ENCODE results near the gene MTUS2. TPM values are rescaled to one million over a fixed set of nuclear protein-coding genes. Genes with fewer than 3 reads are reported as not detected.

The MTUS2 gene
- total RNA-seq, 1 experiment from 2014 or later, result 0.11 TPM

DNA sequence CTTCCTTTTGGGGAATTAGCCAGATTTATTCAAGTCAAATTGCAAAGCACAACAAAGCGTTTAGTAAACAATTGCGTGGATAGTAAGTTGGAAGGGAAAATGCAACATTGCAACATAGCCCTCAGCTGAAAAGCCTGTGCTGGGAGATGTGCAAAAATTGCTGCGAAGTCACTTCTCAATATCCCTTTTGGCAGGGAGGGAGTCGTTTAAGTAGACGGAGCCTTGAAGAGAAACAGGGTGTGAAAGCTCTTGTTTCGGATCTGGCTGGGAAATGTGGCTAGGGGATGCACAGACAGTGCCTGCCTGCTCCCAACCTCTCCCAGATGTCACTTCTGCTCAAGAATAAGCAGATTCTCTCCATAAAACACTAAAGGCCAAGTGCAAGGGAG, 718.5 kb downstream of the MTUS2 start:
- no peak overlapping the region for H3K4me3 ChIP-seq (ENCODE audit: low read depth, low read length, poor library complexity, severe bottlenecking)
- no peaks in the 10 kb centered on the region for H3K27me3 ChIP-seq (replicated peaks; ENCODE audit: insufficient read depth, low read depth, low read length, poor library complexity)
- BruUV-seq (replicated peaks), result no TSS peak
- TF ChIP-seq EZH2 (IDR thresholded peaks at IDR 0.05; ENCODE audit: borderline replicate concordance, low read depth, low read length, poor library complexity, severe bottlenecking) (no peak), CTCF (conservative IDR thresholded peaks at IDR 0.05; ENCODE audit: low read depth, low read length) (no peak)
- ChIA-PET CTCF (no interaction called here), POLR2A (ENCODE audit: low non-redundant PET) (interaction anchor here (0.6 kb wide), 1 partner anchor 1261 kb away, joined by 7 read pairs; no protein-coding TSS in a partner anchor)
- peaks cover 22% of the 10 kb centered on the region for H3K36me3 ChIP-seq (ENCODE audit: insufficient read depth, low read length, poor library complexity, severe bottlenecking)
- no peaks in the 10 kb centered on the region for H3K9me3 ChIP-seq (ENCODE audit: low read depth, low read length, poor library complexity, severe bottlenecking)
- intact Hi-C loops (cut with micrococcal nuclease; ENCODE audit: unreplicated experiment), result no loop called here
- no peak overlapping the region for H3K27ac ChIP-seq (ENCODE audit: low read depth, low read length, poor library complexity, severe bottlenecking)
- peaks cover 19% of the 10 kb centered on the region for H3K4me1 ChIP-seq (ENCODE audit: insufficient read depth, low read length, poor library complexity, severe bottlenecking)
- DNase-seq (ENCODE audit: low spot score), result no peak

DNA sequence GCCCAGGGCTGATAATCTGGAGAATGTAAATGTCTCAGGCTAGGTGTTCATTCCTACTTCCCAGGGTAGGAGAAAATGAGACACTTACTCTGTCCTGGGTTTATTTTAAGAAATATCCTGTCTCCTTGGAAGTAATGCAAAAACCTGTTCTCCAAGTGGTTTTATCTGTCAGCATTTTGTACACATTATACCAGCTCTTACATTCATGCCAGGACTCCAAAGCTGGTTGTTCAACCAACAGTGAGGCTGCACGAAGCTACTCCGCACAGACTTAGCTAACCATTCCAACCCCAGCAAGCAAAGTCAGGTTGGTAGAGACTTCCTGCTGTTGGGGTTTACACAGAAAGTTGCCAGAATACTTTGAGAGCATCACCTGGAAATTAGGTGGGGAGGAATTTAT, 719.7 kb downstream of the MTUS2 start:
- no peak for DNase-seq (ENCODE audit: low spot score)
- Histone ChIP-seq H3K9me3 (ENCODE audit: low read depth, low read length, poor library complexity, severe bottlenecking) (no peaks in the 10 kb centered on the region), H3K36me3 (ENCODE audit: insufficient read depth, low read length, poor library complexity, severe bottlenecking) (peaks cover 12% of the 10 kb centered on the region), H3K4me1 (ENCODE audit: insufficient read depth, low read length, poor library complexity, severe bottlenecking) (peaks cover 19% of the 10 kb centered on the region), H3K27me3 (replicated peaks; ENCODE audit: insufficient read depth, low read depth, low read length, poor library complexity) (no peaks in the 10 kb centered on the region), H3K27ac (ENCODE audit: low read depth, low read length, poor library complexity, severe bottlenecking) (no peak overlapping the region), H3K4me3 (ENCODE audit: low read depth, low read length, poor library complexity, severe bottlenecking) (no peak overlapping the region)
- no peak for TF ChIP-seq CTCF (conservative IDR thresholded peaks at IDR 0.05; ENCODE audit: low read depth, low read length)
- no peak for TF ChIP-seq EZH2 (IDR thresholded peaks at IDR 0.05; ENCODE audit: borderline replicate concordance, low read depth, low read length, poor library complexity, severe bottlenecking)
- BruUV-seq (replicated peaks), result no TSS peak
- intact Hi-C loops (cut with micrococcal nuclease; ENCODE audit: unreplicated experiment), result no loop called here
- POLR2A ChIA-PET (ENCODE audit: low non-redundant PET), result no interaction called here
- CTCF ChIA-PET, result no interaction called here

DNA sequence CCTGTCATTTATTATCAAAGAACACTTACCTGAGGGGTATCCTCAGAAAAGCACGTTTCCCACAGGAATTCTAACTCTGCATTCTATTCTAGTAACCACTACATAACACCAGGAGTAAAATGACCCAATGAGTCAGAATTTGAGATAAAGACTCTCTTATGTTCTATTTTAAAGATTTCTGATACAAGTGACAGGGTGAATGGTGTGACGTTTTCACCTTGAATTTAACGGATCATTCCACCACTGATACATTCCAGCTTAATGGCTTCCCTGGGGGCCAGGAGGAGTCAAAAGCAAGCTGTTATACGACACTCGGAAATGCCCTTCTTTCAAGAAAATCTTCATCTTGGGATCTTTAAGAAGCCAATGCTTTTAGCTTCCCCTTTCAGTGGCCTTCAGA, 720.2 kb downstream of the MTUS2 start:
- H3K27ac ChIP-seq (ENCODE audit: low read depth, low read length, poor library complexity, severe bottlenecking), result no peak overlapping the region
- TF ChIP-seq EZH2 (IDR thresholded peaks at IDR 0.05; ENCODE audit: borderline replicate concordance, low read depth, low read length, poor library complexity, severe bottlenecking), result no peak
- no peak for DNase-seq (ENCODE audit: low spot score)
- intact Hi-C loops (cut with micrococcal nuclease; ENCODE audit: unreplicated experiment), result no loop called here
- H3K9me3 ChIP-seq (ENCODE audit: low read depth, low read length, poor library complexity, severe bottlenecking), result no peaks in the 10 kb centered on the region
- no peaks in the 10 kb centered on the region for H3K27me3 ChIP-seq (replicated peaks; ENCODE audit: insufficient read depth, low read depth, low read length, poor library complexity)
- peaks cover 18% of the 10 kb centered on the region for H3K4me1 ChIP-seq (ENCODE audit: insufficient read depth, low read length, poor library complexity, severe bottlenecking)
- no peak overlapping the region for H3K4me3 ChIP-seq (ENCODE audit: low read depth, low read length, poor library complexity, severe bottlenecking)
- CTCF ChIA-PET, result no interaction called here
- no TSS peak for BruUV-seq (replicated peaks)
- H3K36me3 ChIP-seq (ENCODE audit: insufficient read depth, low read length, poor library complexity, severe bottlenecking), result peaks cover 7% of the 10 kb centered on the region
- POLR2A ChIA-PET (ENCODE audit: low non-redundant PET), result no interaction called here

- intact Hi-C loops (cut with micrococcal nuclease; ENCODE audit: unreplicated experiment), result no loop called here
- CTCF ChIA-PET, result no interaction called here
- no TSS peak for BruUV-seq (replicated peaks)
- peaks cover 2% of the 10 kb centered on the region for H3K36me3 ChIP-seq (ENCODE audit: insufficient read depth, low read length, poor library complexity, severe bottlenecking)
- TF ChIP-seq EZH2 (IDR thresholded peaks at IDR 0.05; ENCODE audit: borderline replicate concordance, low read depth, low read length, poor library complexity, severe bottlenecking), result no peak
- TF ChIP-seq CTCF (conservative IDR thresholded peaks at IDR 0.05; ENCODE audit: low read depth, low read length), result no peak
- no peak for DNase-seq (ENCODE audit: low spot score)
- POLR2A ChIA-PET (ENCODE audit: low non-redundant PET), result no interaction called here
- H3K4me1 ChIP-seq (ENCODE audit: insufficient read depth, low read length, poor library complexity, severe bottlenecking), result peaks cover 14% of the 10 kb centered on the region
- H3K4me3 ChIP-seq (ENCODE audit: low read depth, low read length, poor library complexity, severe bottlenecking), result no peak overlapping the region
- no peak overlapping the region for H3K27ac ChIP-seq (ENCODE audit: low read depth, low read length, poor library complexity, severe bottlenecking)
- no peaks in the 10 kb centered on the region for H3K9me3 ChIP-seq (ENCODE audit: low read depth, low read length, poor library complexity, severe bottlenecking)
- H3K27me3 ChIP-seq (replicated peaks; ENCODE audit: insufficient read depth, low read depth, low read length, poor library complexity), result no peaks in the 10 kb centered on the region
Measured at GRCh38 chr13:29540799-29541198, 720.7 kb downstream of the MTUS2 start.
